ENCODE data around the gene SHOC2.
A peak's percentile ranks its signal among the peaks of the same experiment; 100 is the strongest.

The SHOC2 gene

GRCh38 chr10:111017098-111017497, 97.7 kb downstream of the SHOC2 start:
- no peak overlapping the region for H3K4me3 Mint-ChIP-seq
- no peak for DNase-seq
- H3K36me3 Mint-ChIP-seq (ENCODE audit: low read depth): peaks cover 21% of the 10 kb centered on the region
- H3K4me1 Mint-ChIP-seq: no peaks in the 10 kb centered on the region
- no peaks in the 10 kb centered on the region for H3K27me3 Mint-ChIP-seq (ENCODE audit: low read depth, poor library complexity)
- H3K9me3 Mint-ChIP-seq: peaks cover 2% of the 10 kb centered on the region
- no peak for TF ChIP-seq CTCF (IDR thresholded peaks at IDR 0.05)
- no peak overlapping the region for H3K27ac Mint-ChIP-seq

GRCh38 chr10:111018021-111018420, 98.6 kb downstream of the SHOC2 start:
- H3K27me3 Mint-ChIP-seq (ENCODE audit: low read depth, poor library complexity): no peaks in the 10 kb centered on the region
- no peak for DNase-seq
- no peak for TF ChIP-seq CTCF (IDR thresholded peaks at IDR 0.05)

DNA sequence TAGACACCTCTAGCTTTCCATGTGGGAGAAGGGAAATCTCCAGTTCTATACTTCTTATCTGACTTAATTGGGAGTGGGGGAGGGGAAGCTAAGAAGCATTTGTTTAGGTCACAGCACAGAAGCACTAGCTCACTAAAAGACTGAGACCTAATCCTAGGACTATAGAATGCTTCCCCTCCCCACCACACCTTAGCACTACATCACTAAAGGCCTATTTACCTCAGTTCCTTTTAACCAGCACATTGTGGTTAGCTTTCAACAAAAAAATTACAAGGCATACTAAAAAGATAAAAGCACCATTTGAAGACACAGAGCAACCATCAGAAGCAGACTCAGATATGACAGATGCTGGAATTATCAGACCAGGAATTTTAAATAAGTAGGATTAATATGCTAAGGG, 103.7 kb downstream of the SHOC2 start:
- DNase-seq: no peak
- H3K9me3 Mint-ChIP-seq: peaks cover 28% of the 10 kb centered on the region
- H3K27ac Mint-ChIP-seq: no peak overlapping the region
- H3K4me3 Mint-ChIP-seq: no peak overlapping the region
- peaks cover 52% of the 10 kb centered on the region for H3K36me3 Mint-ChIP-seq (ENCODE audit: low read depth)
- H3K27me3 Mint-ChIP-seq (ENCODE audit: low read depth, poor library complexity): no peaks in the 10 kb centered on the region
- no peaks in the 10 kb centered on the region for H3K4me1 Mint-ChIP-seq
- no peak for TF ChIP-seq CTCF (IDR thresholded peaks at IDR 0.05)

More at GRCh38 chr10:111018021-111018420, 98.6 kb downstream of the SHOC2 start:
- H3K36me3 Mint-ChIP-seq (ENCODE audit: low read depth): peaks cover 31% of the 10 kb centered on the region
- H3K4me1 Mint-ChIP-seq: no peaks in the 10 kb centered on the region
- H3K9me3 Mint-ChIP-seq: peaks cover 9% of the 10 kb centered on the region
- H3K27ac Mint-ChIP-seq: peak overlapping the region; percentile 44
- H3K4me3 Mint-ChIP-seq: no peak overlapping the region

DNA sequence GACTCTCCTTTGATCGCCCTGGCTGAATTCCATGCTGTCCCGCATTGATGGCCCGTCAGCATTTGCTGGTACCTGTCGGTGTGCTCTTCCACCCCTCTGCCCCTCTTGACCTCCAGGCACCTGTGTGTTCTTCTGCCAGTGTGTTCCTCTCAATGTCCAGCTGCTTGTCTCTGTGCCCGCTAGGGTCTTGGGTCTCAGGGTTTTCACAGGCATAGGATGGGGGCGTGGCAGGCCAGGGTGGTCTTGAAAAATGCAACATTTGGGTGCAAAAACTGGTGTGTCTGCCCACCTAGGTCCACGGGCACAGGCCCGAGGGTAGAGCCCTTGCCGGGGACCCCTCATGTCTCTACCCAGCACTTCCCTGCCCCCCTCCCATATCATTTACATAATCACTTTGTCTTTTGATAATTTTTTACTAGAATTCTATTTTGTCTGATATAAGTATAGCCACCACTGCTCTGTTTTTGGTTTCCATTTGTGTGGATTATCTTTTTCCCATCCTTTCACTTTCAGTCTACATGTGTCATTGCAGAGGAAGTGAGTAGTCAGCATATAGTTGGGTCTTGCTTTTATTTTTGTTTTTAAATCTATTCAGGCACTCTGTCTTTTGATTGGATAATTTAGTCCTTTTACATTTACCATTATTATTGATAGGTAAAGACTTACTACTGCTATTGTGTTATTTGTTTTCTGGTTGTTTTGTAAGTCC, 110.8 kb downstream of the SHOC2 start:
- H3K27ac Mint-ChIP-seq: no peak overlapping the region
- peaks cover 3% of the 10 kb centered on the region for H3K27me3 Mint-ChIP-seq (ENCODE audit: low read depth, poor library complexity)

GRCh38 chr10:111034598-111035310, 115.3 kb downstream of the SHOC2 start:
- Mint-ChIP-seq H3K4me3 (no peak overlapping the region), H3K36me3 (ENCODE audit: low read depth) (peaks cover 43% of the 10 kb centered on the region), H3K27me3 (ENCODE audit: low read depth, poor library complexity) (peaks cover 3% of the 10 kb centered on the region), H3K27ac (no peak overlapping the region), H3K4me1 (no peaks in the 10 kb centered on the region), H3K9me3 (peaks cover 51% of the 10 kb centered on the region)
- DNase-seq: no peak
- TF ChIP-seq CTCF (IDR thresholded peaks at IDR 0.05): no peak

More for the DNA sequence above, 110.8 kb downstream of the SHOC2 start:
- TF ChIP-seq CTCF (IDR thresholded peaks at IDR 0.05): no peak
- Mint-ChIP-seq H3K4me3 (no peak overlapping the region), H3K4me1 (no peaks in the 10 kb centered on the region), H3K36me3 (ENCODE audit: low read depth) (peaks cover 57% of the 10 kb centered on the region), H3K9me3 (peaks cover 40% of the 10 kb centered on the region)
- DNase-seq: no peak

All from nephron progenitor cell (in vitro differentiated cells).